Ishikawa (cell line): Measurements from ENCODE around the gene LDAH.

Source experiments
- CEBPB ChIP-seq: IDR thresholded peaks from 2 replicates; pipeline ENCODE4 v1.6.1; 2012
- EGR1 ChIP-seq: IDR thresholded peaks from 2 replicates; pipeline ENCODE4 v1.6.1; 2012
- EP300 ChIP-seq: IDR thresholded peaks from 2 replicates; pipeline ENCODE4 v1.6.1; 2012; ENCODE audit warnings: borderline replicate concordance
- FOXM1 ChIP-seq: IDR thresholded peaks from 2 replicates; pipeline ENCODE4 v1.6.1; 2012; ENCODE audit warnings: low read depth, borderline replicate concordance
- NFIC ChIP-seq: IDR thresholded peaks from 2 replicates; pipeline ENCODE4 v1.6.1; 2012
- TAF1 ChIP-seq: IDR thresholded peaks from 2 replicates; pipeline ENCODE4 v1.6.1; 2012; ENCODE audit warnings: low read depth, mild to moderate bottlenecking
- TCF12 ChIP-seq: IDR thresholded peaks from 2 replicates; pipeline ENCODE4 v1.6.1; 2012; ENCODE audit warnings: low read depth
- TEAD4 ChIP-seq: IDR thresholded peaks from 2 replicates; pipeline ENCODE4 v1.6.1; 2012
- YY1 ChIP-seq: IDR thresholded peaks from 2 replicates; pipeline ENCODE4 v1.6.1; 2012; ENCODE audit warnings: low read depth
- TF ChIP-seq, protein P1 (sequence below): IDR thresholded peaks from 2 replicates; pipeline ENCODE4 v1.6.1; 2012
- TF ChIP-seq, protein P2 (sequence below): IDR thresholded peaks from 2 replicates; pipeline ENCODE4 v1.6.1; 2012; ENCODE audit warnings: low read depth, mild to moderate bottlenecking

DNA sequence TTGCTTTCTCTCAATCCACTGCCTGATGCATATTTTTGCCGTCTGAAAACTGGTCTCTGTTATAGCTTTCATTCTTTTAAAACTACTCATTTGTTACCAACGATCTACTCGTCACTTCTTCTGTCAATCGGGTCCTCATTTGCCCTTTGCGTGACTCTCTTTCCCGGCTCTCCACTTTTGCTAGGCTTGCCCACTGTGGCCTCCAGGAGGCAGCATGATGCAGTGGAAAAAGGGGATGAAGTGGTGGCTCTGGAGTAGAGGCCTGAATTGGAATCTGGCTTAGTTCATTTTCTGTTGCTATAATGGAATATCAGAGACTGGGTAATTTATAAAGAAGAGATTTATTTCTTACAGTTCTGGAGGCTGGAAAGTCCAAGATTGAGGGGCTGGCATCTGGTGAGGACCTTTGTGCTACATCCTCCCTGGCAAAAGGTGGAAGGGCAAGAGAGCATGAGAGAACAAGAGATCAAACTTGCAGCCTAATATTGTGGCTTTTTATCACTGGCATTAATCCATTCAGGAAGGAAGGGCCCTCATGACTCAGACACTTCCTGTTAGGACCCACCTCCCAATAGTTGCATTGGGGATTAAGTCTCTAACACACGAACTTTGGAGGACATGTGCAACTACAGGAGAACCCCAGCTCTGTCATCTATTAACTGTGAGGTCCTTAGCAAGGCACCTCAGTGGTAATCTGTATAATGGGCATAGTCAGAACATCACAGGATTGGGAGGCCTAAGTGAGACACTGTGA lies 140.6 kb downstream of the LDAH start:
- TF ChIP-seq NFIC (no peak), TCF12 (no peak), EP300 (no peak), YY1 (no peak), TEAD4 (no peak), TAF1 (no peak), CEBPB (no peak), FOXM1 (no peak), EGR1 (no peak)
- TF ChIP-seq, protein P1, sequence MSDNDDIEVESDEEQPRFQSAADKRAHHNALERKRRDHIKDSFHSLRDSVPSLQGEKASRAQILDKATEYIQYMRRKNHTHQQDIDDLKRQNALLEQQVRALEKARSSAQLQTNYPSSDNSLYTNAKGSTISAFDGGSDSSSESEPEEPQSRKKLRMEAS: no peak
- TF ChIP-seq, protein P2, sequence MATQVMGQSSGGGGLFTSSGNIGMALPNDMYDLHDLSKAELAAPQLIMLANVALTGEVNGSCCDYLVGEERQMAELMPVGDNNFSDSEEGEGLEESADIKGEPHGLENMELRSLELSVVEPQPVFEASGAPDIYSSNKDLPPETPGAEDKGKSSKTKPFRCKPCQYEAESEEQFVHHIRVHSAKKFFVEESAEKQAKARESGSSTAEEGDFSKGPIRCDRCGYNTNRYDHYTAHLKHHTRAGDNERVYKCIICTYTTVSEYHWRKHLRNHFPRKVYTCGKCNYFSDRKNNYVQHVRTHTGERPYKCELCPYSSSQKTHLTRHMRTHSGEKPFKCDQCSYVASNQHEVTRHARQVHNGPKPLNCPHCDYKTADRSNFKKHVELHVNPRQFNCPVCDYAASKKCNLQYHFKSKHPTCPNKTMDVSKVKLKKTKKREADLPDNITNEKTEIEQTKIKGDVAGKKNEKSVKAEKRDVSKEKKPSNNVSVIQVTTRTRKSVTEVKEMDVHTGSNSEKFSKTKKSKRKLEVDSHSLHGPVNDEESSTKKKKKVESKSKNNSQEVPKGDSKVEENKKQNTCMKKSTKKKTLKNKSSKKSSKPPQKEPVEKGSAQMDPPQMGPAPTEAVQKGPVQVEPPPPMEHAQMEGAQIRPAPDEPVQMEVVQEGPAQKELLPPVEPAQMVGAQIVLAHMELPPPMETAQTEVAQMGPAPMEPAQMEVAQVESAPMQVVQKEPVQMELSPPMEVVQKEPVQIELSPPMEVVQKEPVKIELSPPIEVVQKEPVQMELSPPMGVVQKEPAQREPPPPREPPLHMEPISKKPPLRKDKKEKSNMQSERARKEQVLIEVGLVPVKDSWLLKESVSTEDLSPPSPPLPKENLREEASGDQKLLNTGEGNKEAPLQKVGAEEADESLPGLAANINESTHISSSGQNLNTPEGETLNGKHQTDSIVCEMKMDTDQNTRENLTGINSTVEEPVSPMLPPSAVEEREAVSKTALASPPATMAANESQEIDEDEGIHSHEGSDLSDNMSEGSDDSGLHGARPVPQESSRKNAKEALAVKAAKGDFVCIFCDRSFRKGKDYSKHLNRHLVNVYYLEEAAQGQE: no peak
